GM19035 (cell line): Measurements from ENCODE around the gene UVRAG.

Experiments used
- ATAC-seq: cut with Tn5 transposase; IDR thresholded peaks from one replicate; pipeline ENCODE4 v1.9.1; 2021; ENCODE audit not compliant: unreplicated experiment

The UVRAG gene

GRCh38 chr11:76086743-76087635 lies 272.0 kb downstream of the UVRAG start:
- ATAC-seq = no peak

- ATAC-seq = no peak
Measured at GRCh38 chr11:76087749-76088148, 272.7 kb downstream of the UVRAG start.

GRCh38 chr11:76088511-76088910 lies 273.5 kb downstream of the UVRAG start:
- no peak for ATAC-seq

- no peak for ATAC-seq
Measured at GRCh38 chr11:76090174-76090573, 275.2 kb downstream of the UVRAG start.

- ATAC-seq = no peak
Measured at GRCh38 chr11:76090821-76091220, 275.8 kb downstream of the UVRAG start.

GRCh38 chr11:76094740-76095139 lies 279.7 kb downstream of the UVRAG start:
- no peak for ATAC-seq

GRCh38 chr11:76095891-76096290 lies 280.9 kb downstream of the UVRAG start:
- no peak for ATAC-seq

GRCh38 chr11:76096552-76096951 lies 281.5 kb downstream of the UVRAG start:
- ATAC-seq = no peak

- ATAC-seq = no peak
Measured at GRCh38 chr11:76102802-76103201, 287.8 kb downstream of the UVRAG start.

- no peak for ATAC-seq
Measured at GRCh38 chr11:76103460-76103859, 288.4 kb downstream of the UVRAG start.

GRCh38 chr11:76104285-76104684 lies 289.3 kb downstream of the UVRAG start:
- no peak for ATAC-seq

GRCh38 chr11:76105637-76106036 lies 290.6 kb downstream of the UVRAG start:
- ATAC-seq = no peak

GRCh38 chr11:76107971-76108370 lies 293.0 kb downstream of the UVRAG start:
- no peak for ATAC-seq

GRCh38 chr11:76114238-76114637 lies 299.2 kb downstream of the UVRAG start:
- no peak for ATAC-seq

- ATAC-seq = no peak
Measured at GRCh38 chr11:76115555-76115954, 300.5 kb downstream of the UVRAG start.

GRCh38 chr11:76119032-76119431 lies 304.0 kb downstream of the UVRAG start:
- ATAC-seq = no peak

- no peak for ATAC-seq
Measured at GRCh38 chr11:76119779-76120178, 304.8 kb downstream of the UVRAG start.

GRCh38 chr11:76120513-76121101 lies 305.6 kb downstream of the UVRAG start:
- ATAC-seq = no peak

- no peak for ATAC-seq
Measured at GRCh38 chr11:76123248-76123647, 308.2 kb downstream of the UVRAG start.

GRCh38 chr11:76124905-76125770 lies 310.1 kb downstream of the UVRAG start:
- no peak for ATAC-seq

GRCh38 chr11:76129729-76130128 lies 314.7 kb downstream of the UVRAG start:
- ATAC-seq = no peak

- no peak for ATAC-seq
Measured at GRCh38 chr11:76131142-76131541, 316.1 kb downstream of the UVRAG start.
